HG02970 (cell line): ENCODE measurements around the gene RAX.

ENCODE experiments used
- ATAC-seq: cut with Tn5 transposase; IDR thresholded peaks from one replicate; pipeline ENCODE4 v1.9.1; 2021; ENCODE audit warnings: mild to moderate bottlenecking, moderate library complexity, moderate number of reproducible peaks; ENCODE audit not compliant: unreplicated experiment, low FRiP score

RAX gene

GRCh38 chr18:59249199-59249774 lies 24.0 kb downstream of the RAX start:
- ATAC-seq = no peak

- ATAC-seq = no peak
Observed at GRCh38 chr18:59246796-59247195, 26.5 kb downstream of the RAX start.

GRCh38 chr18:59242906-59243305 lies 30.3 kb downstream of the RAX start:
- ATAC-seq = no peak

GRCh38 chr18:59239642-59240041 lies 33.6 kb downstream of the RAX start:
- no peak for ATAC-seq

- no peak for ATAC-seq
Observed at GRCh38 chr18:59238385-59238784, 34.9 kb downstream of the RAX start.

- no peak for ATAC-seq
Observed at GRCh38 chr18:59233017-59233410, 40.2 kb downstream of the RAX start.

- ATAC-seq = no peak
Observed at GRCh38 chr18:59232309-59233016, 40.8 kb downstream of the RAX start.

- no peak for ATAC-seq
Observed at GRCh38 chr18:59231877-59232276, 41.4 kb downstream of the RAX start.

- ATAC-seq = no peak
Observed at GRCh38 chr18:59231114-59231513, 42.1 kb downstream of the RAX start.

- no peak for ATAC-seq
Observed at GRCh38 chr18:59229701-59230443, 43.4 kb downstream of the RAX start.

- ATAC-seq = no peak
Observed at GRCh38 chr18:59229191-59229590, 44.1 kb downstream of the RAX start.

- ATAC-seq = no peak
Observed at GRCh38 chr18:59228351-59228750, 44.9 kb downstream of the RAX start.

- no peak for ATAC-seq
Observed at GRCh38 chr18:59222341-59222740, 50.9 kb downstream of the RAX start.

- ATAC-seq = no peak
Observed at GRCh38 chr18:59220784-59221765, 52.2 kb downstream of the RAX start.

GRCh38 chr18:59220164-59220783 lies 53.0 kb downstream of the RAX start:
- ATAC-seq = no peak

GRCh38 chr18:59219672-59220163 lies 53.5 kb downstream of the RAX start, which contains the start of gene GRP:
TSS of gene GRP (plus strand) at chr18:59220158. CDS start at chr18:59220266, 108 bp downstream.
- no peak for ATAC-seq

- ATAC-seq = no peak
Observed at GRCh38 chr18:59218018-59218417, 55.2 kb downstream of the RAX start.
